ENCODE results near the gene IFI27. TPM values are rescaled to one million over a fixed set of nuclear protein-coding genes. Genes with fewer than 3 reads are reported as not detected.

The IFI27 gene
- total and polyA plus RNA-seq, 9 of the 15 experiments (the other 6 are each of a cell fraction or from before 2014, with no cell fraction given) = 0.19 to 3.4 (median 1.4) TPM; not detected in 1

- H3K9ac ChIP-seq (ENCODE audit: insufficient read depth in 1 of 2, low read depth in 2 of 2, low read length in 2 of 2) = no peak overlapping the region
- 65% methylated on average over 5 of the region's 7 CpGs for WGBS (ENCODE audit: insufficient coverage, low coverage, missing lambda C conversion rate)
- DNase-seq (ENCODE audit: extremely low read depth in 1 of 4, low spot score in 3 of 4) (no peak), ATAC-seq (no peak), FAIRE-seq (no peak)
- CTCF ChIA-PET (ENCODE audit: low intra/inter-chr PET ratio) = no interaction called here
- no peaks in the 10 kb centered on the region for H3K9me3 ChIP-seq (replicated peaks; ENCODE audit: control insufficient read depth, insufficient read depth, low read depth, low read length)
- no peak overlapping the region for H3K4me3 ChIP-seq
- H3K4me2 ChIP-seq (ENCODE audit: insufficient read depth, low read length) = no peak overlapping the region
- H3K4me1 ChIP-seq (replicated peaks in 1 of 2; ENCODE audit: control insufficient read depth in 2 of 2, insufficient read depth in 2 of 2, low read length in 2 of 2) = no peaks in the 10 kb centered on the region; a peak in 1 of 5 replicates
- no peak overlapping the region for H2AFZ ChIP-seq (ENCODE audit: low read depth, low read length)
- no peaks in the 10 kb centered on the region for H4K20me1 ChIP-seq (replicated peaks; ENCODE audit: control insufficient read depth, insufficient read depth, low read length)
- H3K27me3 ChIP-seq (ENCODE audit: control insufficient read depth in 2 of 2, insufficient read depth in 2 of 2, low read length in 2 of 2) = no peaks in the 10 kb centered on the region
- in situ Hi-C loops (cut with MboI) (no loop called here), intact Hi-C loops (cut with micrococcal nuclease) (no loop called here)
- H3K79me2 ChIP-seq (ENCODE audit: control insufficient read depth, insufficient read depth, low read length) = no peaks in the 10 kb centered on the region
- H3K36me3 ChIP-seq (ENCODE audit: control insufficient read depth, insufficient read depth, low read length) = no peaks in the 10 kb centered on the region
- POLR2A ChIA-PET = interaction anchor here (1.1 to 1.2 kb wide), 2 partner anchors 10 to 23 kb away, joined by 3 to 4 read pairs; partner anchors contain the start of genes DDX24 and IFI27L1
- H3K9me1 ChIP-seq (ENCODE audit: control insufficient read depth, insufficient read depth, low read length) = peaks cover 5% of the 10 kb centered on the region
- no peak overlapping the region for H3K27ac ChIP-seq (ENCODE audit: extremely low read depth, low read depth, low read length)
- no TSS peak for BruUV-seq (replicated peaks)
- TF ChIP-seq PTTG1 (tag; IDR thresholded peaks at IDR 0.05; ENCODE audit: low read depth) (no peak), POLR3G (IDR thresholded peaks at IDR 0.05; ENCODE audit: extremely low read depth, insufficient read length, insufficient replicate concordance) (no peak), ZNF695 (CRISPR knock-in tag; IDR thresholded peaks at IDR 0.05) (no peak), TSC22D4 (tag; IDR thresholded peaks at IDR 0.05) (no peak), CEBPB (tag; IDR thresholded peaks at IDR 0.05) (no peak), SRSF3 (IDR thresholded peaks at IDR 0.05; ENCODE audit: insufficient read depth, low read length) (no peak), SNIP1 (IDR thresholded peaks at IDR 0.05; ENCODE audit: low read depth) (no peak), PHB2 (IDR thresholded peaks at IDR 0.05; ENCODE audit: low read depth) (no peak), ZNF518B (CRISPR knock-in tag; IDR thresholded peaks at IDR 0.05) (no peak)
- TF ChIP-seq, protein P1, sequence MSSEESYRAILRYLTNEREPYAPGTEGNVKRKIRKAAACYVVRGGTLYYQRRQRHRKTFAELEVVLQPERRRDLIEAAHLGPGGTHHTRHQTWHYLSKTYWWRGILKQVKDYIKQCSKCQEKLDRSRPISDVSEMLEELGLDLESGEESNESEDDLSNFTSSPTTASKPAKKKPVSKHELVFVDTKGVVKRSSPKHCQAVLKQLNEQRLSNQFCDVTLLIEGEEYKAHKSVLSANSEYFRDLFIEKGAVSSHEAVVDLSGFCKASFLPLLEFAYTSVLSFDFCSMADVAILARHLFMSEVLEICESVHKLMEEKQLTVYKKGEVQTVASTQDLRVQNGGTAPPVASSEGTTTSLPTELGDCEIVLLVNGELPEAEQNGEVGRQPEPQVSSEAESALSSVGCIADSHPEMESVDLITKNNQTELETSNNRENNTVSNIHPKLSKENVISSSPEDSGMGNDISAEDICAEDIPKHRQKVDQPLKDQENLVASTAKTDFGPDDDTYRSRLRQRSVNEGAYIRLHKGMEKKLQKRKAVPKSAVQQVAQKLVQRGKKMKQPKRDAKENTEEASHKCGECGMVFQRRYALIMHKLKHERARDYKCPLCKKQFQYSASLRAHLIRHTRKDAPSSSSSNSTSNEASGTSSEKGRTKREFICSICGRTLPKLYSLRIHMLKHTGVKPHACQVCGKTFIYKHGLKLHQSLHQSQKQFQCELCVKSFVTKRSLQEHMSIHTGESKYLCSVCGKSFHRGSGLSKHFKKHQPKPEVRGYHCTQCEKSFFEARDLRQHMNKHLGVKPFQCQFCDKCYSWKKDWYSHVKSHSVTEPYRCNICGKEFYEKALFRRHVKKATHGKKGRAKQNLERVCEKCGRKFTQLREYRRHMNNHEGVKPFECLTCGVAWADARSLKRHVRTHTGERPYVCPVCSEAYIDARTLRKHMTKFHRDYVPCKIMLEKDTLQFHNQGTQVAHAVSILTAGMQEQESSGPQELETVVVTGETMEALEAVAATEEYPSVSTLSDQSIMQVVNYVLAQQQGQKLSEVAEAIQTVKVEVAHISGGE (CRISPR knock-in tag; IDR thresholded peaks at IDR 0.05) = no peak
- TF ChIP-seq, protein P2, sequence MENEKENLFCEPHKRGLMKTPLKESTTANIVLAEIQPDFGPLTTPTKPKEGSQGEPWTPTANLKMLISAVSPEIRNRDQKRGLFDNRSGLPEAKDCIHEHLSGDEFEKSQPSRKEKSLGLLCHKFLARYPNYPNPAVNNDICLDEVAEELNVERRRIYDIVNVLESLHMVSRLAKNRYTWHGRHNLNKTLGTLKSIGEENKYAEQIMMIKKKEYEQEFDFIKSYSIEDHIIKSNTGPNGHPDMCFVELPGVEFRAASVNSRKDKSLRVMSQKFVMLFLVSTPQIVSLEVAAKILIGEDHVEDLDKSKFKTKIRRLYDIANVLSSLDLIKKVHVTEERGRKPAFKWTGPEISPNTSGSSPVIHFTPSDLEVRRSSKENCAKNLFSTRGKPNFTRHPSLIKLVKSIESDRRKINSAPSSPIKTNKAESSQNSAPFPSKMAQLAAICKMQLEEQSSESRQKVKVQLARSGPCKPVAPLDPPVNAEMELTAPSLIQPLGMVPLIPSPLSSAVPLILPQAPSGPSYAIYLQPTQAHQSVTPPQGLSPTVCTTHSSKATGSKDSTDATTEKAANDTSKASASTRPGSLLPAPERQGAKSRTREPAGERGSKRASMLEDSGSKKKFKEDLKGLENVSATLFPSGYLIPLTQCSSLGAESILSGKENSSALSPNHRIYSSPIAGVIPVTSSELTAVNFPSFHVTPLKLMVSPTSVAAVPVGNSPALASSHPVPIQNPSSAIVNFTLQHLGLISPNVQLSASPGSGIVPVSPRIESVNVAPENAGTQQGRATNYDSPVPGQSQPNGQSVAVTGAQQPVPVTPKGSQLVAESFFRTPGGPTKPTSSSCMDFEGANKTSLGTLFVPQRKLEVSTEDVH (IDR thresholded peaks at IDR 0.05; ENCODE audit: low read depth, partially characterized antibody) = no peak
These were observed 6.9 kb upstream of the IFI27 start for GRCh38 chr14:94103554-94104150.
